ENCODE data around the gene GRIP1. TPM values are rescaled to one million over a fixed set of nuclear protein-coding genes. Genes with fewer than 3 reads are reported as not detected.

Gene GRIP1
- total and polyA plus RNA-seq, 2 donors (not counting 3 experiments of a cell fraction or from before 2014, with no cell fraction given): 0.04 to 0.69 TPM

GRCh38 chr12:66612090-66612775 lies 66.6 kb downstream of the GRIP1 start:
- Histone ChIP-seq H3K4me2 (ENCODE audit: insufficient read depth, low read length) (no peak overlapping the region), H3K9me3 (replicated peaks; ENCODE audit: control insufficient read depth, insufficient read depth, low read length) (no peaks in the 10 kb centered on the region), H3K9me1 (replicated peaks; ENCODE audit: control insufficient read depth, extremely low read depth, insufficient read depth, low read length) (no peaks in the 10 kb centered on the region), H4K20me1 (replicated peaks; ENCODE audit: control insufficient read depth, extremely low read depth, insufficient read depth, low read length) (no peaks in the 10 kb centered on the region), H3K4me1 (ENCODE audit: control insufficient read depth, extremely low read depth, insufficient read depth, low read length) (no peaks in the 10 kb centered on the region), H3K4me3 (replicated peaks in 1 of 3; ENCODE audit: insufficient read depth in 1 of 3, low read depth in 1 of 3, low read length in 3 of 3) (no peak overlapping the region), H3K9ac (replicated peaks; ENCODE audit: extremely low read depth, insufficient read depth, low read length) (no peak overlapping the region), H3K27me3 (ENCODE audit: control insufficient read depth in 2 of 2, insufficient read depth in 2 of 2, low read length in 2 of 2) (peaks cover 0 to 1% of the 10 kb centered on the region in 2 experiments), H3K79me2 (ENCODE audit: control insufficient read depth, insufficient read depth, low read length) (no peaks in the 10 kb centered on the region), H2AFZ (ENCODE audit: low read depth, low read length) (no peak overlapping the region), H3K36me3 (ENCODE audit: control insufficient read depth in 2 of 2, extremely low read depth in 1 of 2, insufficient read depth in 2 of 2, low read length in 2 of 2) (no peaks in the 10 kb centered on the region), H3K27ac (ENCODE audit: insufficient read depth, low read depth, low read length) (no peak overlapping the region)
- intact Hi-C loops (cut with micrococcal nuclease): no loop called here
- no TSS peak for BruUV-seq (replicated peaks)
- FAIRE-seq (no peak), DNase-seq (ENCODE audit: low read depth, low spot score) (no peak)
- POLR2A ChIA-PET: no interaction called here
- CTCF ChIA-PET: no interaction called here
- TF ChIP-seq EZH2 (IDR thresholded peaks at IDR 0.05; ENCODE audit: borderline replicate concordance, low read depth, low read length, severe bottlenecking) (no peak), JUN (IDR thresholded peaks at IDR 0.05; ENCODE audit: borderline replicate concordance, insufficient read depth, insufficient read length, low read depth) (no peak), FOS (IDR thresholded peaks at IDR 0.05; ENCODE audit: borderline replicate concordance, insufficient read depth, low read length) (no peak), MYC (IDR thresholded peaks at IDR 0.05; ENCODE audit: low read depth, low read length) (no peak), POLR2AphosphoS5 (IDR thresholded peaks at IDR 0.05; ENCODE audit: insufficient read depth, low read depth, low read length) (no peak)
- TF ChIP-seq, protein P1, sequence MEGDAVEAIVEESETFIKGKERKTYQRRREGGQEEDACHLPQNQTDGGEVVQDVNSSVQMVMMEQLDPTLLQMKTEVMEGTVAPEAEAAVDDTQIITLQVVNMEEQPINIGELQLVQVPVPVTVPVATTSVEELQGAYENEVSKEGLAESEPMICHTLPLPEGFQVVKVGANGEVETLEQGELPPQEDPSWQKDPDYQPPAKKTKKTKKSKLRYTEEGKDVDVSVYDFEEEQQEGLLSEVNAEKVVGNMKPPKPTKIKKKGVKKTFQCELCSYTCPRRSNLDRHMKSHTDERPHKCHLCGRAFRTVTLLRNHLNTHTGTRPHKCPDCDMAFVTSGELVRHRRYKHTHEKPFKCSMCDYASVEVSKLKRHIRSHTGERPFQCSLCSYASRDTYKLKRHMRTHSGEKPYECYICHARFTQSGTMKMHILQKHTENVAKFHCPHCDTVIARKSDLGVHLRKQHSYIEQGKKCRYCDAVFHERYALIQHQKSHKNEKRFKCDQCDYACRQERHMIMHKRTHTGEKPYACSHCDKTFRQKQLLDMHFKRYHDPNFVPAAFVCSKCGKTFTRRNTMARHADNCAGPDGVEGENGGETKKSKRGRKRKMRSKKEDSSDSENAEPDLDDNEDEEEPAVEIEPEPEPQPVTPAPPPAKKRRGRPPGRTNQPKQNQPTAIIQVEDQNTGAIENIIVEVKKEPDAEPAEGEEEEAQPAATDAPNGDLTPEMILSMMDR (IDR thresholded peaks at IDR 0.05; ENCODE audit: extremely low read depth in 1 of 2, insufficient read depth in 1 of 2, low read depth in 1 of 2, low read length in 2 of 2): no peak
- TF ChIP-seq, protein P2, sequence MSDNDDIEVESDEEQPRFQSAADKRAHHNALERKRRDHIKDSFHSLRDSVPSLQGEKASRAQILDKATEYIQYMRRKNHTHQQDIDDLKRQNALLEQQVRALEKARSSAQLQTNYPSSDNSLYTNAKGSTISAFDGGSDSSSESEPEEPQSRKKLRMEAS (IDR thresholded peaks at IDR 0.05; ENCODE audit: insufficient read depth, insufficient read length): no peak
- dilution Hi-C loops (cut with MboI; ENCODE audit: extremely low pct_ligation_motif_present, low sequenced_read_pairs): no loop called here

Measured in endothelial cell of umbilical vein (primary cell).